GM19395 (cell line): ENCODE results near the gene RFXAP.

Experiments
- ATAC-seq: cut with Tn5 transposase; IDR thresholded peaks from one replicate; pipeline ENCODE4 v1.9.1; 2021; ENCODE audit warnings: mild to moderate bottlenecking, moderate library complexity; ENCODE audit not compliant: unreplicated experiment

The RFXAP gene

DNA sequence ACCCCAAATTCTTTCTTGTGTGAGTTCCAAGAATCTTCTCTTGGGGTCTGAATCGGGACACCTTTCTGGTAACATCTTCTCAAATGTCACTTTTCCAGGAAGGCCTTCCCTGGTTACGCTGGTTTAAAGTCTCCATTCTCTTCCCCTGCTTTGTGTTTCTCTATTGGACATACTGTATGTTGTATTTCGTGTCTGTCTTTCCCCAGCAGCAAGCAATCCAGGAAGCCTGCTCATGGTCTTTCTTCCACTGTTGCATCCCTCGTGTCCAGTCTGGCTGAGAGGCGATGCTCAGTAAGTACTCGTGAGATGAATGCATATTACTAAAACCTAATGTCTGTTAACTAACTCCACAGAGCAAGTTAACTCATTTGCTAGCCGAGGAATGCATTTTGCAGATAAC lies 43.7 kb downstream of the RFXAP start:
- ATAC-seq = no peak

- no peak for ATAC-seq
Measured at GRCh38 chr13:36865265-36865664, 46.2 kb downstream of the RFXAP start.

DNA sequence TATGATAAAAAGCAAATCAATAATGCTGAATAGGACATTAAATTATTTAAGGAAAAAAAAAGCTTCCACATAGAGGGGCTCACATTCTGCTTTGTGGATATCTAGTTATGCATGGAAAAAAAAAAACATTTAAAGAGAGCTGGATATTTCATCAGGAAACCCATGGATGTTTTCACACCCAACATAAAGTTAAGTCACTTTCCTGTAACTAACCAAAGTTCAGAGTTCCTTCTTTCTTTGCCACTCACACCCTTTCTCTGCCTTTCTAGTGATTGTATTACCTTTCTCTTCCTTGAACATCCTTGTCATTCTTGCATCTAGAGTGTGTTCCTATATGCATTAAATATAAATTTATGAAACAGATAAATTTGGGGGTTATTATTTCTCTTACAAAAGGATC lies 47.2 kb downstream of the RFXAP start:
- no peak for ATAC-seq

GRCh38 chr13:36870050-36870692 lies 51.1 kb downstream of the RFXAP start:
- ATAC-seq = no peak

DNA sequence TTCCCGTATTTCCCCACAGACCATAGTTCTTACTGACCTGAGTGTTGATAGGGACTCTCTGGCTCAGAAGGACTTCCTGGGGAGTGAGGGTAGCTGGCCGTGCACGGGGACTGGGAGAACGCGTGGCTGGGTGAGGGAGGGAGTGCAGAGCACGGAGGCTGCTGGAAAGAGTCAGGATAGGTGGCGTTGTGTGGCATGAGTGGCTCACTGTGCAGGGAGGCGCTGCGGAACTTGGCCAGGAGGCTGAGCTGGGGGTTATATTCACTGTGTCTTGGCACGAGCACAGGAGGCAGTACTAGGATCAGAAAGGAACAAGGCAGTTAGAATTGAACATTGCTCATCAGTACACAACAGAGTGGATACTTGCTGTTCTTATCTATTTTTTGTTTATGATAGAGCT lies 53.6 kb downstream of the RFXAP start:
- no peak for ATAC-seq

- ATAC-seq = no peak
Measured at GRCh38 chr13:36875431-36875830, 56.4 kb downstream of the RFXAP start.

- no peak for ATAC-seq
Measured at GRCh38 chr13:36875961-36876360, 56.9 kb downstream of the RFXAP start.
